HCT116 (cell line): ENCODE data around the gene DNAJC9. TPM values are rescaled to one million over a fixed set of nuclear protein-coding genes. Genes with fewer than 3 reads are reported as not detected.

ENCODE experiments used
- ATAC-seq: fragments of 200-7000 bp; cut with Tn5 transposase; 2 replicates; pipeline ENCODE4 v1.9.1; 2020; ENCODE audit warnings: mild to moderate bottlenecking, moderate library complexity
- BruUV-seq: library from RNA; stranded (reverse); fragments of 400-500 nt; replicated peaks from 2 replicates; lab custom pipeline; 2021; lab: Mats Ljungman, UMichigan
- CTCF ChIA-PET: fragments of 300-600 bp; sonication (Branson Sonifier 250); formaldehyde crosslinking; loops from one replicate; lab custom pipeline; 2021; ENCODE audit warnings: antibody characterized with exemption; lab: Charles Lee
- POLR2A ChIA-PET: fragments of 300-600, 350-600 bp; sonication (Branson Sonifier 250); formaldehyde crosslinking; loops from one replicate; lab custom pipeline; 2021; ENCODE audit warnings: antibody characterized with exemption; lab: Charles Lee
- RAD21 ChIA-PET, 2 experiments: fragments of 300-600 bp; sonication (Branson Sonifier 250); formaldehyde crosslinking; loops; one replicate each; lab custom pipeline; 2023; ENCODE audit warnings: low total read pairs in 2 of 2; ENCODE audit not compliant: uncharacterized antibody in 2 of 2, unreplicated experiment in 2 of 2, low non-redundant PET in 1 of 2; lab: Charles Lee
- DNase-seq: peaks from one replicate; pipeline ENCODE4 v3.0.0-alpha.2; 2010; ENCODE audit warnings: low read depth, low spot score
- H2AFZ ChIP-seq: fragments of 200-600 bp; shearing (Covaris generic), sonication (generic); 2 replicates; pipeline ENCODE4 v1.6.1; 2017; ENCODE audit warnings: low read depth, mixed run types, mixed read lengths, antibody characterized with exemption, low read length; ENCODE audit not compliant: poor library complexity, severe bottlenecking
- H3K27ac ChIP-seq: 2 replicates; pipeline ENCODE4 v1.5.1; 2012; ENCODE audit warnings: low read depth, low read length
- H3K27me3 ChIP-seq: fragments of 200-600 bp; sonication (generic); 2 replicates; pipeline ENCODE4 v1.6.1; 2016; ENCODE audit warnings: mixed run types, low read length, mixed read lengths; ENCODE audit not compliant: insufficient read depth
- H3K36me3 ChIP-seq, 2 experiments: fragments of 200-500 bp in 1 of 2; fragments of 200-600 bp in 1 of 2; sonication (Bioruptor generic) in 1 of 2; sonication (generic) in 1 of 2; 2 replicates each; pipeline versions ENCODE4 v1.5.1 to v1.6.1; 2014 to 2016; ENCODE audit warnings: low read length in 2 of 2, inconsistent platforms in 1 of 2, mixed read lengths in 1 of 2, mixed run types in 1 of 2; ENCODE audit not compliant: insufficient read depth in 2 of 2, control insufficient read depth in 1 of 2
- H3K4me1 ChIP-seq, 2 experiments: fragments of 200-600 bp in 1 of 2; sonication (generic) in 1 of 2; 2 replicates each; pipeline versions ENCODE4 v1.5.1 to v1.6.1; 2012 to 2017; ENCODE audit warnings: low read length in 2 of 2, inconsistent platforms in 1 of 2, mild to moderate bottlenecking in 1 of 2, mixed read lengths in 1 of 2, mixed run types in 1 of 2, moderate library complexity in 1 of 2; ENCODE audit not compliant: insufficient read depth in 2 of 2, control insufficient read depth in 1 of 2
- H3K4me2 ChIP-seq: fragments of 200-600 bp; sonication (generic); 2 replicates; pipeline ENCODE4 v1.6.1; 2017; ENCODE audit warnings: mixed run types, low read length, mixed read lengths
- H3K4me3 ChIP-seq, 2 experiments: fragments of 200-600 bp in 1 of 2; sonication (generic) in 1 of 2; replicated peaks in 1 of 2; 2 replicates each; pipeline ENCODE4 v1.5.1; 2011 to 2016; ENCODE audit warnings: low read length in 2 of 2, control low read depth in 1 of 2, low read depth in 1 of 2, mild to moderate bottlenecking in 1 of 2, mixed read lengths in 1 of 2, mixed run types in 1 of 2
- H3K79me2 ChIP-seq: fragments of 200-600 bp; sonication (generic); 2 replicates; pipeline ENCODE4 v1.6.1; 2017; ENCODE audit warnings: mild to moderate bottlenecking, mixed run types, low read length, moderate library complexity, mixed read lengths; ENCODE audit not compliant: insufficient read depth
- H3K9ac ChIP-seq: fragments of 200-600 bp; sonication (generic); 2 replicates; pipeline ENCODE4 v1.6.1; 2016; ENCODE audit warnings: low read length, mixed read lengths
- H3K9me2 ChIP-seq: fragments of 200-600 bp; sonication (generic), shearing (Covaris generic); 2 replicates; pipeline ENCODE4 v1.6.1; 2017; ENCODE audit warnings: mixed run types, mild to moderate bottlenecking, moderate library complexity; ENCODE audit not compliant: insufficient read depth
- H3K9me3 ChIP-seq, 2 experiments: fragments of 200-500 bp in 1 of 2; fragments of 200-600 bp in 1 of 2; sonication (Bioruptor generic) in 1 of 2; sonication (generic) in 1 of 2; 2 replicates each; pipeline ENCODE4 v1.6.1; 2014 to 2017; ENCODE audit warnings: low read length in 2 of 2, mixed read lengths in 2 of 2, inconsistent platforms in 1 of 2, low read depth in 1 of 2, mild to moderate bottlenecking in 1 of 2, mixed run types in 1 of 2, moderate library complexity in 1 of 2; ENCODE audit not compliant: control insufficient read depth in 1 of 2, insufficient read depth in 1 of 2
- H4K20me1 ChIP-seq: fragments of 200-600 bp; sonication (generic), shearing (Covaris generic); 2 replicates; pipeline ENCODE4 v1.6.1; 2017; ENCODE audit warnings: mixed run types, mild to moderate bottlenecking, moderate library complexity; ENCODE audit not compliant: insufficient read depth
- EGR1 ChIP-seq: IDR thresholded peaks from 2 replicates; pipeline ENCODE4 v1.6.1; 2012; ENCODE audit warnings: low read depth
- ELF1 ChIP-seq: IDR thresholded peaks from 2 replicates; pipeline ENCODE4 v1.6.1; 2012; ENCODE audit warnings: low read depth, borderline replicate concordance
- EZH2phosphoT487 ChIP-seq: fragments of 200-600 bp; IDR thresholded peaks from 2 replicates; pipeline ENCODE4 v1.6.1; 2018; ENCODE audit warnings: antibody characterized with exemption, borderline replicate concordance
- FOSL1 ChIP-seq: IDR thresholded peaks from 2 replicates; pipeline ENCODE4 v1.6.1; 2012; ENCODE audit warnings: low read depth
- POLR2AphosphoS5 ChIP-seq: IDR thresholded peaks from 2 replicates; pipeline ENCODE4 v1.6.1; 2011; ENCODE audit warnings: mild to moderate bottlenecking, low read depth, low read length, moderate library complexity
- RAD21 ChIP-seq: IDR thresholded peaks from 2 replicates; pipeline ENCODE4 v1.6.1; 2012; ENCODE audit warnings: low read depth, mild to moderate bottlenecking
- REST ChIP-seq: IDR thresholded peaks from 2 replicates; pipeline ENCODE4 v1.6.1; 2012; ENCODE audit warnings: low read depth
- SRF ChIP-seq: IDR thresholded peaks from 2 replicates; pipeline ENCODE4 v1.6.1; 2012; ENCODE audit warnings: low read depth
- TCF7L2 ChIP-seq: IDR thresholded peaks from 2 replicates; pipeline ENCODE4 v1.7.0; 2011; ENCODE audit warnings: borderline replicate concordance, inconsistent platforms; ENCODE audit not compliant: insufficient read depth, insufficient read length; ENCODE audit errors: extremely low read depth
- YY1 ChIP-seq: IDR thresholded peaks from 2 replicates; pipeline ENCODE4 v1.6.1; 2011; ENCODE audit warnings: low read length, low read depth, moderate library complexity, mild to moderate bottlenecking; ENCODE audit not compliant: insufficient replicate concordance; ENCODE audit errors: extremely low read depth
- ZBTB33 ChIP-seq: IDR thresholded peaks from 2 replicates; pipeline ENCODE4 v1.6.1; 2011; ENCODE audit warnings: mild to moderate bottlenecking, low read length, moderate library complexity; ENCODE audit not compliant: insufficient replicate concordance; ENCODE audit errors: extremely low read depth
- ZFX ChIP-seq: fragments of 450-650 bp; IDR thresholded peaks from 2 replicates; pipeline ENCODE4 v1.6.1; 2017
- ZNF274 ChIP-seq: fragments of 200-500 bp; sonication (Bioruptor generic); IDR thresholded peaks from 2 replicates; pipeline ENCODE4 v1.6.1; 2014; ENCODE audit warnings: mild to moderate bottlenecking, low read depth, low read length, inconsistent platforms
- intact Hi-C: fragments of 100-400 bp; cut with micrococcal nuclease; formaldehyde crosslinking; loops from 2 replicates; pipeline ENCODE4 v1.10.0; 2022
- total RNA-seq: library from RNA; stranded (reverse); gene quantifications from one replicate; pipeline ENCODE4 v1.2.1, GENCODE V29; 2021; ENCODE audit not compliant: unreplicated experiment
- TF ChIP-seq, protein P1 (sequence below), 3 experiments: fragments of 200-600 bp in 1 of 3; sonication (generic) in 1 of 3; IDR thresholded peaks in 2 of 3; conservative IDR thresholded peaks in 1 of 3; 2 replicates each; pipeline ENCODE4 v1.5.1; 2012 to 2017; ENCODE audit warnings: low read depth in 2 of 3, low read length in 2 of 3, antibody characterized with exemption in 1 of 3, borderline replicate concordance in 1 of 3, control low read depth in 1 of 3, mild to moderate bottlenecking in 1 of 3, mixed read lengths in 1 of 3, mixed run types in 1 of 3, moderate library complexity in 1 of 3; ENCODE audit not compliant: insufficient read depth in 1 of 3

DNAJC9 gene
- total RNA-seq, 1 experiment from 2014 or later, result 40.3 TPM

GRCh38 chr10:73262105-73262730 is 15.2 kb upstream of the DNAJC9 start (continued):
- no peak for TF ChIP-seq ZNF274
- TF ChIP-seq ZFX, result no peak
- peak; percentile 51 for TF ChIP-seq TCF7L2
- TF ChIP-seq SRF, result no peak

DNA sequence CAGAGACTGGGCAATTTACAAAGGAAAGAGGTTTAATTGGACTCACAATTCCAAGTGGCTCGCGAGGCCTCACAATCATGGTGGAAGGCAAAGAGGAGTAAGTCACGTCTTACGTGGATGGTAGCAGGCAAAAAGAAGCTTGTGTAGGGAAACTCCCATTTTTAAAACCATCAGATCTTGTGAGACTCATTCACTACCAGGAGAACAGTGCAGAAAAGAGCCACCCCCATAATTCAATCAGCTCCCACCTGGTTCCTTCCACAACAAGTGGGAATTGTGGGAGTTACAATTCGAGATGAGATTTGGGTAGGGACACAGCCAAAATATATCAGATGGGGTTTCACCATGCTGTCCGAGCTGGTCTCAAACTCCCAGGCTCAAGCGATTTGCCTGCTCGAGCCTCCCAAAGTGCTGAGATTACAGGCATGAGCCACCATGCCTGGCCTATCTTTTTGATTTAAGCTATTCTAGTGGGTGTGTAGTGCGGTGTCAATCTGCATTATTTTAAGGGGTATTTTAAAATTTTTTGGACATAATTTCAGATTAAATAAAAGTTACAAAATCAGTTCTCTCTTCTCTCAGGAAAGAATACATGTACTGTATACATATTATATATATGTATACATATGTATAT is 14.4 kb upstream of the DNAJC9 start:
- Histone ChIP-seq H2AFZ (no peak overlapping the region), H3K79me2 (no peaks in the 10 kb centered on the region), H3K9ac (no peak overlapping the region), H3K27me3 (no peaks in the 10 kb centered on the region), H4K20me1 (no peaks in the 10 kb centered on the region), H3K4me3 (no peak overlapping the region), H3K9me3 (no peaks in the 10 kb centered on the region)
- DNase-seq, result no peak
- intact Hi-C loops, result loop anchor here (5.0 to 10.0 kb wide), 3 partner anchors 133 to 381 kb away; partner anchors contain the start of genes MYOZ1 and PPP3CB
- CTCF ChIA-PET, result no interaction called here
- TF ChIP-seq EZH2phosphoT487 (no peak), TCF7L2 (no peak), REST (no peak), RAD21 (no peak), EGR1 (no peak), ELF1 (no peak), POLR2AphosphoS5 (no peak), ZBTB33 (no peak), YY1 (no peak), FOSL1 (no peak)
- TF ChIP-seq, protein P1, sequence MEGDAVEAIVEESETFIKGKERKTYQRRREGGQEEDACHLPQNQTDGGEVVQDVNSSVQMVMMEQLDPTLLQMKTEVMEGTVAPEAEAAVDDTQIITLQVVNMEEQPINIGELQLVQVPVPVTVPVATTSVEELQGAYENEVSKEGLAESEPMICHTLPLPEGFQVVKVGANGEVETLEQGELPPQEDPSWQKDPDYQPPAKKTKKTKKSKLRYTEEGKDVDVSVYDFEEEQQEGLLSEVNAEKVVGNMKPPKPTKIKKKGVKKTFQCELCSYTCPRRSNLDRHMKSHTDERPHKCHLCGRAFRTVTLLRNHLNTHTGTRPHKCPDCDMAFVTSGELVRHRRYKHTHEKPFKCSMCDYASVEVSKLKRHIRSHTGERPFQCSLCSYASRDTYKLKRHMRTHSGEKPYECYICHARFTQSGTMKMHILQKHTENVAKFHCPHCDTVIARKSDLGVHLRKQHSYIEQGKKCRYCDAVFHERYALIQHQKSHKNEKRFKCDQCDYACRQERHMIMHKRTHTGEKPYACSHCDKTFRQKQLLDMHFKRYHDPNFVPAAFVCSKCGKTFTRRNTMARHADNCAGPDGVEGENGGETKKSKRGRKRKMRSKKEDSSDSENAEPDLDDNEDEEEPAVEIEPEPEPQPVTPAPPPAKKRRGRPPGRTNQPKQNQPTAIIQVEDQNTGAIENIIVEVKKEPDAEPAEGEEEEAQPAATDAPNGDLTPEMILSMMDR (IDR thresholded peaks at IDR 0.05 in 2 of 3, conservative IDR thresholded peaks at IDR 0.05 in 1 of 3; ENCODE audit: borderline replicate concordance in 1 of 3, insufficient read depth in 1 of 3, low read depth in 2 of 3, low read length in 2 of 3), result no peak
- TF ChIP-seq, all 23 proteins: peak for 0
- H3K27ac ChIP-seq, result no peak overlapping the region
- H3K9me2 ChIP-seq, result no peaks in the 10 kb centered on the region
- no TSS peak for BruUV-seq
- RAD21 ChIA-PET, result no interaction called here
- H3K4me1 ChIP-seq, result peaks cover 16 to 29% of the 10 kb centered on the region in 2 experiments
- ATAC-seq, result no peak
- POLR2A ChIA-PET, result interaction anchor here (1.4 to 1.7 kb wide), 2 partner anchors 9 to 15 kb away, joined by 4 to 13 read pairs; partner anchors contain the start of genes DNAJC9 and MRPS16
- H3K4me2 ChIP-seq, result no peak overlapping the region
- H3K36me3 ChIP-seq, result no peaks in the 10 kb centered on the region
